Esophagus muscularis mucosa (tissue), 4 donors: ENCODE measurements around the gene ABCC3. TPM values are rescaled to one million over a fixed set of nuclear protein-coding genes. Genes with fewer than 3 reads are reported as not detected.

Experiments
- DNase-seq: peaks from one replicate; pipeline ENCODE4 v3.0.0-alpha.2; 2017; ENCODE audit errors: extremely low spot score
- H3K27ac ChIP-seq, 4 donors: fragments of 200-600 bp; sonication (generic); replicated peaks in 1 of 4; 1 replicate in 3 of 4; 2 replicates in 1 of 4; pipeline ENCODE4 v1.5.1; 2016 to 2019; ENCODE audit warnings: mild to moderate bottlenecking in 1 of 4
- H3K27me3 ChIP-seq, 4 donors: fragments of 200-600 bp; sonication (generic); one replicate each; pipeline versions ENCODE4 v1.5.1 to v1.6.0; 2016 to 2019
- H3K36me3 ChIP-seq, 4 donors: fragments of 200-600 bp; sonication (generic); one replicate each; pipeline ENCODE4 v1.5.1; 2016 to 2019
- H3K4me1 ChIP-seq, 4 donors: fragments of 200-600 bp; sonication (generic); one replicate each; pipeline ENCODE4 v1.5.1; 2016 to 2019
- H3K4me3 ChIP-seq, 4 donors: fragments of 200-600 bp; sonication (generic); 1 replicate in 2 of 4; 2 replicates in 2 of 4; pipeline ENCODE4 v1.5.1; 2016 to 2019; ENCODE audit warnings: mild to moderate bottlenecking in 4 of 4, moderate library complexity in 1 of 4
- H3K9me3 ChIP-seq, 4 donors: fragments of 200-600 bp; sonication (generic); 1 replicate in 3 of 4; 2 replicates in 1 of 4; pipeline ENCODE4 v1.5.1; 2016 to 2019
- CTCF ChIP-seq, 3 experiments: fragments of 200-600 bp in 2 of 3; fragments of 450-650 bp in 1 of 3; sonication (generic) in 2 of 3; IDR thresholded peaks; one replicate each; pipeline ENCODE4 v1.5.1; 2017 to 2019; ENCODE audit warnings: antibody characterized with exemption in 3 of 3, mild to moderate bottlenecking in 2 of 3, moderate library complexity in 1 of 3
- EP300 ChIP-seq: sonication (generic); formaldehyde crosslinking; IDR thresholded peaks from one replicate; pipeline ENCODE4 v1.6.1; 2017; ENCODE audit warnings: antibody characterized with exemption
- POLR2A ChIP-seq: fragments of 450-650 bp; IDR thresholded peaks from one replicate; pipeline ENCODE4 v1.6.1; 2017; ENCODE audit warnings: antibody characterized with exemption, moderate library complexity, mild to moderate bottlenecking, low read depth
- POLR2AphosphoS5 ChIP-seq, 2 donors: sonication (generic); formaldehyde crosslinking; IDR thresholded peaks; one replicate each; pipeline ENCODE4 v1.6.1; 2017; ENCODE audit warnings: antibody characterized with exemption in 2 of 2
- WGBS: methylation state at CpG from one replicate; pipeline ENCODE4 v1.1.5; 2018; 5-methylcytosine and 5-hydroxymethylcytosine counted together
- intact Hi-C: fragments of 100-400 bp; cut with DNase I; formaldehyde crosslinking; loops from one replicate; pipeline ENCODE4 v1.15.1; 2023
- total RNA-seq, 4 donors: library from RNA; depleted of rRNA; stranded (reverse); fragments of >200 nt; gene quantifications; one replicate each; pipeline versions ENCODE4 v1.1.0 to v1.2.1, GENCODE V29; 2016

Gene ABCC3
- total RNA-seq, 4 donors from 2014 or later = 0.50 to 2.9 (median 1.9) TPM

GRCh38 chr17:50684288-50684611 lies 49.6 kb downstream of the ABCC3 start:
- Histone ChIP-seq H3K4me1 (peaks cover 17 to 45% (median 40%) of the 10 kb centered on the region in 4 donors), H3K27ac (no peak overlapping the region), H3K27me3 (no peaks in the 10 kb centered on the region), H3K4me3 (no peak overlapping the region), H3K36me3 (no peaks in the 10 kb centered on the region), H3K9me3 (no peaks in the 10 kb centered on the region)
- DNase-seq = no peak
- intact Hi-C loops = loop anchor here (5.0 kb wide), 1 partner anchor 137 kb away; the partner anchor contains the start of gene SPATA20
- TF ChIP-seq CTCF (IDR thresholded peaks at IDR 0.05) (no peak), EP300 (no peak), POLR2A (no peak), POLR2AphosphoS5 (IDR thresholded peaks at IDR 0.05) (no peak)
- WGBS = 87% methylated on average over 5 of the region's 5 CpGs

GRCh38 chr17:50684612-50685333 lies 50.1 kb downstream of the ABCC3 start:
- Histone ChIP-seq H3K4me3 (no peak overlapping the region), H3K9me3 (no peaks in the 10 kb centered on the region), H3K27ac (no peak overlapping the region), H3K27me3 (no peaks in the 10 kb centered on the region), H3K36me3 (no peaks in the 10 kb centered on the region), H3K4me1 (peaks cover 17 to 50% (median 45%) of the 10 kb centered on the region in 4 donors)
- intact Hi-C loops = loop anchor here (5.0 kb wide), 2 partner anchors 122 to 137 kb away; partner anchors contain the start of genes CACNA1G and SPATA20
- no peak for TF ChIP-seq POLR2AphosphoS5 (IDR thresholded peaks at IDR 0.05)
- no peak for TF ChIP-seq EP300
- no peak for TF ChIP-seq POLR2A
- no peak for TF ChIP-seq CTCF (IDR thresholded peaks at IDR 0.05)
- 82% methylated on average over 15 of the region's 15 CpGs for WGBS
- no peak for DNase-seq

GRCh38 chr17:50685334-50685665 lies 50.6 kb downstream of the ABCC3 start:
- WGBS = 87% methylated on average over 1 of the region's 1 CpG
- intact Hi-C loops = loop anchor here (5.0 kb wide), 1 partner anchor 123 kb away; the partner anchor contains the start of gene CACNA1G

GRCh38 chr17:50685691-50686493 lies 51.2 kb downstream of the ABCC3 start:
- H3K27ac ChIP-seq = peak overlapping the region; percentile 68 to 88 (median 81)
- no peaks in the 10 kb centered on the region for H3K27me3 ChIP-seq
- no peaks in the 10 kb centered on the region for H3K9me3 ChIP-seq
- DNase-seq = no peak
- 88% methylated on average over 17 of the region's 17 CpGs for WGBS
- H3K4me3 ChIP-seq = no peak overlapping the region
- intact Hi-C loops = loop anchor here (5.0 kb wide), 1 partner anchor 124 kb away; the partner anchor contains the start of gene CACNA1G
- peaks cover 17 to 56% (median 52%) of the 10 kb centered on the region in 4 donors for H3K4me1 ChIP-seq
- no peaks in the 10 kb centered on the region for H3K36me3 ChIP-seq
- TF ChIP-seq POLR2A = no peak
- no peak for TF ChIP-seq POLR2AphosphoS5 (IDR thresholded peaks at IDR 0.05)
- no peak for TF ChIP-seq EP300
- TF ChIP-seq CTCF (IDR thresholded peaks at IDR 0.05) = no peak

More at GRCh38 chr17:50685334-50685665, 50.6 kb downstream of the ABCC3 start:
- Histone ChIP-seq H3K4me3 (no peak overlapping the region), H3K27ac (no peak overlapping the region), H3K9me3 (no peaks in the 10 kb centered on the region), H3K4me1 (peaks cover 17 to 55% (median 50%) of the 10 kb centered on the region in 4 donors), H3K27me3 (no peaks in the 10 kb centered on the region), H3K36me3 (no peaks in the 10 kb centered on the region)
- TF ChIP-seq POLR2AphosphoS5 (IDR thresholded peaks at IDR 0.05) = no peak
- TF ChIP-seq EP300 = no peak
- no peak for TF ChIP-seq CTCF (IDR thresholded peaks at IDR 0.05)
- TF ChIP-seq POLR2A = no peak
- no peak for DNase-seq
